ENCODE measurements around the gene CRYL1. TPM values are rescaled to one million over a fixed set of nuclear protein-coding genes. Genes with fewer than 3 reads are reported as not detected.

The CRYL1 gene
- total RNA-seq, 1 experiment from 2014 or later = 26.5 TPM

DNA sequence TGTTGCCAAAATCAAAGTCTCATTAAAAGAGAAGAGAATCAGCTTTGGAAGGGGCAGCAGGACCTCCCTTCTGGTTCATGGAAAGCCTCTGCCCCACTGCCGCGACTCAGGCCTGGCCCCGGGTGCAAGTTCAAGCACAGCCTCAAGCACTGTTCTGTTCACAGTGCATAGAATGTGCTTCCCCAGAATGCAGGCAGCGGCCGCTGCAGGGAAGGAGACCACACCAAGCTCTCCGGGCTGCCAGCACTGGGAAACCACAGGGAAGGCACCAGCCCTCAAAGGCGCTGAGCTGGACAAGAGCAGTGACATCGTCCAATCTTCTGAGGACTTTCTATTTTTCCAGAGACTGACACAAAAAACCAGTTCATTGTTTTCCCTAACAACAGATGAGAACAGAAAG lies 55.5 kb downstream of the CRYL1 start:
- no peak for ATAC-seq
- H3K79me2 ChIP-seq (ENCODE audit: insufficient read depth, low read length) = no peaks in the 10 kb centered on the region
- no TSS peak for BruUV-seq (replicated peaks)
- H3K9me3 ChIP-seq (ENCODE audit: control insufficient read depth in 1 of 2, insufficient read depth in 1 of 2, low read depth in 1 of 2, low read length in 2 of 2) = no peaks in the 10 kb centered on the region
- no peak for DNase-seq (ENCODE audit: low read depth, low spot score)
- TF ChIP-seq JUND (IDR thresholded peaks at IDR 0.05) (no peak), TCF7L2 (IDR thresholded peaks at IDR 0.05; ENCODE audit: borderline replicate concordance, extremely low read depth, insufficient read depth, insufficient read length) (no peak), ELF1 (IDR thresholded peaks at IDR 0.05; ENCODE audit: borderline replicate concordance, low read depth) (no peak), POLR2A (IDR thresholded peaks at IDR 0.05; ENCODE audit: borderline replicate concordance, extremely low read depth, insufficient read depth, insufficient read length) (no peak)
- TF ChIP-seq, protein P1, sequence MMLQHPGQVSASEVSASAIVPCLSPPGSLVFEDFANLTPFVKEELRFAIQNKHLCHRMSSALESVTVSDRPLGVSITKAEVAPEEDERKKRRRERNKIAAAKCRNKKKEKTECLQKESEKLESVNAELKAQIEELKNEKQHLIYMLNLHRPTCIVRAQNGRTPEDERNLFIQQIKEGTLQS (IDR thresholded peaks at IDR 0.05) = no peak
- intact Hi-C loops (cut with micrococcal nuclease) = no loop called here
- no peak overlapping the region for H3K4me2 ChIP-seq (ENCODE audit: low read length)
- ChIA-PET CTCF (interaction anchor here (0.6 to 1.4 kb wide), 2 partner anchors 273 to 360 kb away, joined by 3 to 5 read pairs; no protein-coding TSS in a partner anchor), POLR2A (no interaction called here), RAD21 (ENCODE audit: low non-redundant PET in 1 of 2, low total read pairs in 2 of 2, uncharacterized antibody in 2 of 2, unreplicated experiment in 2 of 2) (no interaction called here)
- H3K36me3 ChIP-seq (ENCODE audit: control insufficient read depth in 1 of 2, insufficient read depth in 2 of 2, low read length in 2 of 2) = no peaks in the 10 kb centered on the region
- H3K27me3 ChIP-seq (ENCODE audit: insufficient read depth, low read length) = no peaks in the 10 kb centered on the region
- no peak overlapping the region for H3K27ac ChIP-seq (ENCODE audit: low read depth, low read length)
- H3K9me2 ChIP-seq (ENCODE audit: insufficient read depth) = no peaks in the 10 kb centered on the region
- H3K9ac ChIP-seq (ENCODE audit: low read length) = no peak overlapping the region
- no peak overlapping the region for H2AFZ ChIP-seq (ENCODE audit: low read depth, low read length, poor library complexity, severe bottlenecking)
- no peak overlapping the region for H3K4me3 ChIP-seq (replicated peaks in 1 of 2; ENCODE audit: low read depth in 1 of 2, low read length in 2 of 2)
- H3K4me1 ChIP-seq (ENCODE audit: control insufficient read depth in 1 of 2, insufficient read depth in 2 of 2, low read length in 2 of 2) = peaks cover 11 to 12% of the 10 kb centered on the region in 2 experiments; a peak in 3 of 4 replicates
- no peaks in the 10 kb centered on the region for H4K20me1 ChIP-seq (ENCODE audit: insufficient read depth)

GRCh38 chr13:20466371-20466770 lies 59.3 kb downstream of the CRYL1 start:
- POLR2A ChIA-PET = no interaction called here
- H2AFZ ChIP-seq (ENCODE audit: low read depth, low read length, poor library complexity, severe bottlenecking) = no peak overlapping the region
- H3K9me2 ChIP-seq (ENCODE audit: insufficient read depth) = no peaks in the 10 kb centered on the region
- no peaks in the 10 kb centered on the region for H3K9me3 ChIP-seq (ENCODE audit: control insufficient read depth in 1 of 2, insufficient read depth in 1 of 2, low read depth in 1 of 2, low read length in 2 of 2)
- H3K4me1 ChIP-seq (ENCODE audit: control insufficient read depth in 1 of 2, insufficient read depth in 2 of 2, low read length in 2 of 2) = peaks cover 18 to 19% of the 10 kb centered on the region in 2 experiments
- H3K27me3 ChIP-seq (ENCODE audit: insufficient read depth, low read length) = no peaks in the 10 kb centered on the region
- intact Hi-C loops (cut with micrococcal nuclease) = no loop called here
- no peak overlapping the region for H3K9ac ChIP-seq (ENCODE audit: low read length)
- TF ChIP-seq SIN3A (IDR thresholded peaks at IDR 0.05; ENCODE audit: low read depth) (no peak), ELF1 (IDR thresholded peaks at IDR 0.05; ENCODE audit: borderline replicate concordance, low read depth) (no peak), RAD21 (IDR thresholded peaks at IDR 0.05; ENCODE audit: low read depth) (no peak), CBX3 (IDR thresholded peaks at IDR 0.05; ENCODE audit: low read depth) (no peak), ZNF274 (IDR thresholded peaks at IDR 0.05; ENCODE audit: low read depth, low read length) (no peak), YY1 (IDR thresholded peaks at IDR 0.05; ENCODE audit: extremely low read depth, insufficient replicate concordance, low read depth, low read length) (no peak), EZH2 (IDR thresholded peaks at IDR 0.05) (no peak), SRF (IDR thresholded peaks at IDR 0.05; ENCODE audit: low read depth) (no peak), FOSL1 (IDR thresholded peaks at IDR 0.05; ENCODE audit: low read depth) (no peak), SP1 (IDR thresholded peaks at IDR 0.05; ENCODE audit: low read depth) (no peak), ZFX (IDR thresholded peaks at IDR 0.05) (no peak)
- TF ChIP-seq, protein P1 (IDR thresholded peaks at IDR 0.05) = no peak
- TF ChIP-seq, protein P2, sequence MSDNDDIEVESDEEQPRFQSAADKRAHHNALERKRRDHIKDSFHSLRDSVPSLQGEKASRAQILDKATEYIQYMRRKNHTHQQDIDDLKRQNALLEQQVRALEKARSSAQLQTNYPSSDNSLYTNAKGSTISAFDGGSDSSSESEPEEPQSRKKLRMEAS (IDR thresholded peaks at IDR 0.05) = no peak
- H3K4me2 ChIP-seq (ENCODE audit: low read length) = no peak overlapping the region
- H3K79me2 ChIP-seq (ENCODE audit: insufficient read depth, low read length) = no peaks in the 10 kb centered on the region
- no TSS peak for BruUV-seq (replicated peaks)
- RAD21 ChIA-PET (ENCODE audit: low non-redundant PET in 1 of 2, low total read pairs in 2 of 2, uncharacterized antibody in 2 of 2, unreplicated experiment in 2 of 2) = no interaction called here
- DNase-seq (ENCODE audit: low read depth, low spot score) (no peak), ATAC-seq (no peak)
- CTCF ChIA-PET = no interaction called here
- H3K36me3 ChIP-seq (ENCODE audit: control insufficient read depth in 1 of 2, insufficient read depth in 2 of 2, low read length in 2 of 2) = no peaks in the 10 kb centered on the region
- no peak overlapping the region for H3K4me3 ChIP-seq (replicated peaks in 1 of 2; ENCODE audit: low read depth in 1 of 2, low read length in 2 of 2)
- H4K20me1 ChIP-seq (ENCODE audit: insufficient read depth) = no peaks in the 10 kb centered on the region
- H3K27ac ChIP-seq (ENCODE audit: low read depth, low read length) = no peak overlapping the region

Data from HCT116 (cell line).